GM23338 (cell line): ENCODE measurements around the gene ABCB11. TPM values are rescaled to one million over a fixed set of nuclear protein-coding genes. Genes with fewer than 3 reads are reported as not detected.

Experiments used
- ATAC-seq: fragments of 200-7000 bp; cut with Tn5 transposase; 3 replicates; pipeline ENCODE4 v1.9.1; 2020
- DNase-seq: peaks from one replicate; pipeline ENCODE4 v3.0.0-alpha.2; 2015; ENCODE audit warnings: low spot score
- H2AFZ ChIP-seq: fragments of 200-600 bp; sonication (generic); 2 replicates; pipeline ENCODE4 v1.8.0; 2016; ENCODE audit warnings: antibody characterized with exemption, mild to moderate bottlenecking, moderate library complexity
- H3F3A ChIP-seq: fragments of 200-600 bp; sonication (generic); replicated peaks from 2 replicates; pipeline ENCODE4 v1.8.0; 2017; ENCODE audit warnings: antibody characterized with exemption, mixed run types, low read depth
- H3K27ac ChIP-seq: fragments of 200-600 bp; sonication (generic); 2 replicates; pipeline ENCODE4 v1.6.1; 2016; ENCODE audit warnings: low read depth
- H3K27me3 ChIP-seq: fragments of 200-600 bp; sonication (generic); 2 replicates; pipeline ENCODE4 v1.8.0; 2016; ENCODE audit warnings: mild to moderate bottlenecking, mixed run types, moderate library complexity; ENCODE audit not compliant: insufficient read depth
- H3K36me3 ChIP-seq: fragments of 200-600 bp; sonication (generic); 2 replicates; pipeline ENCODE4 v1.8.0; 2016; ENCODE audit warnings: mild to moderate bottlenecking; ENCODE audit not compliant: insufficient read depth
- H3K4me1 ChIP-seq: fragments of 200-600 bp; sonication (generic); 2 replicates; pipeline ENCODE4 v1.8.0; 2016; ENCODE audit warnings: mild to moderate bottlenecking, moderate library complexity; ENCODE audit not compliant: insufficient read depth
- H3K4me2 ChIP-seq: fragments of 200-600 bp; sonication (generic); 2 replicates; pipeline ENCODE4 v1.7.1; 2017; ENCODE audit warnings: mixed run types
- H3K4me3 ChIP-seq: fragments of 200-600 bp; sonication (generic); 2 replicates; pipeline ENCODE4 v1.6.1; 2016; ENCODE audit warnings: mixed run types
- H3K79me2 ChIP-seq: fragments of 200-600 bp; sonication (generic); replicated peaks from 2 replicates; pipeline ENCODE4 v1.8.0; 2017; ENCODE audit warnings: mild to moderate bottlenecking; ENCODE audit not compliant: insufficient read depth
- H3K9me2 ChIP-seq: fragments of 200-600 bp; sonication (generic); 2 replicates; pipeline ENCODE4 v1.8.0; 2017; ENCODE audit not compliant: insufficient read depth
- H4K20me1 ChIP-seq: fragments of 200-600 bp; sonication (generic); replicated peaks from 2 replicates; pipeline ENCODE4 v1.8.0; 2017; ENCODE audit warnings: mild to moderate bottlenecking; ENCODE audit not compliant: insufficient read depth
- H3K27ac Mint-ChIP-seq: 2 replicates; pipeline ENCODE4 v1.8.0; 2020; ENCODE audit warnings: inconsistent platforms, mild to moderate bottlenecking, moderate library complexity, mixed read lengths
- H3K27me3 Mint-ChIP-seq: 3 replicates; pipeline ENCODE4 v1.8.0; 2022; ENCODE audit warnings: low read depth, mild to moderate bottlenecking, moderate library complexity, mixed read lengths, inconsistent platforms; ENCODE audit not compliant: insufficient read depth, poor library complexity
- H3K36me3 Mint-ChIP-seq: 3 replicates; pipeline ENCODE4 v1.8.0; 2021; ENCODE audit warnings: low read depth, mild to moderate bottlenecking, inconsistent platforms, moderate library complexity, mixed read lengths
- H3K4me1 Mint-ChIP-seq: 3 replicates; pipeline ENCODE4 v1.8.0; 2020; ENCODE audit warnings: mild to moderate bottlenecking, inconsistent platforms, mixed read lengths
- H3K4me3 Mint-ChIP-seq: 3 replicates; pipeline ENCODE4 v1.8.0; 2021; ENCODE audit warnings: moderate library complexity, mild to moderate bottlenecking, inconsistent platforms, mixed read lengths
- H3K9me3 Mint-ChIP-seq: 3 replicates; pipeline ENCODE4 v1.8.0; 2020; ENCODE audit warnings: moderate library complexity, mild to moderate bottlenecking, inconsistent platforms, mixed read lengths
- CREB1 ChIP-seq: fragments of 250-450 bp; sonication (Bioruptor Pico); IDR thresholded peaks from 2 replicates; pipeline ENCODE4 v1.5.0; 2020; ENCODE audit warnings: low read depth, mild to moderate bottlenecking, moderate library complexity
- EZH2 ChIP-seq: fragments of 200-600 bp; sonication (generic); IDR thresholded peaks from one replicate; pipeline ENCODE4 v1.8.0; 2017; ENCODE audit warnings: antibody characterized with exemption, mild to moderate bottlenecking, low read depth; ENCODE audit not compliant: unreplicated experiment
- EZH2phosphoT487 ChIP-seq: fragments of 200-600 bp; sonication (generic); IDR thresholded peaks from one replicate; pipeline ENCODE4 v1.8.1; 2018; ENCODE audit warnings: antibody characterized with exemption; ENCODE audit not compliant: unreplicated experiment
- JUNB ChIP-seq: IDR thresholded peaks from one replicate; pipeline ENCODE4 v1.6.1; 2016; ENCODE audit warnings: antibody characterized with exemption; ENCODE audit not compliant: unreplicated experiment
- POLR2AphosphoS5 ChIP-seq: IDR thresholded peaks from 2 replicates; pipeline ENCODE4 v1.6.1; 2016; ENCODE audit warnings: antibody characterized with exemption, low read depth
- REST ChIP-seq: IDR thresholded peaks from one replicate; pipeline ENCODE4 v1.6.1; 2018; ENCODE audit warnings: antibody characterized with exemption; ENCODE audit not compliant: unreplicated experiment
- STAT1 ChIP-seq: IDR thresholded peaks from one replicate; pipeline ENCODE4 v1.6.1; 2016; ENCODE audit warnings: antibody characterized with exemption; ENCODE audit not compliant: unreplicated experiment
- ZNF462 ChIP-seq: fragments of 250-450 bp; sonication (Bioruptor Pico); IDR thresholded peaks from 2 replicates; pipeline ENCODE4 v1.5.0; 2020; ENCODE audit warnings: mild to moderate bottlenecking, moderate library complexity
- polyA plus RNA-seq: library from polyadenylated mRNA; unstranded; fragments of >200 nt; fragmentation: Nextera tagmentation; extraction: Ambion mirVana; gene quantifications from 2 replicates; pipeline ENCODE4 v1.2.1, GENCODE V29; 2016
- total RNA-seq: library from RNA; depleted of rRNA; stranded (reverse); fragments of >200 nt; shearing (Covaris generic); gene quantifications from 2 replicates; pipeline ENCODE4 v1.2.3, GENCODE V29; 2014

Gene ABCB11
- total and polyA plus RNA-seq, 2 experiments from 2014 or later: not detected

GRCh38 chr2:168956392-168956791, 74.7 kb downstream of the ABCB11 start:
- H3K4me3 ChIP-seq: no peak overlapping the region
- H3K4me1 ChIP-seq: no peaks in the 10 kb centered on the region
- Mint-ChIP-seq H3K4me3 (no peak overlapping the region), H3K4me1 (no peaks in the 10 kb centered on the region), H3K9me3 (no peaks in the 10 kb centered on the region; the same call in 2 of the 3 replicates), H3K27me3 (no peaks in the 10 kb centered on the region), H3K36me3 (no peaks in the 10 kb centered on the region), H3K27ac (no peak overlapping the region)
- no peaks in the 10 kb centered on the region for H3F3A ChIP-seq
- no peaks in the 10 kb centered on the region for H4K20me1 ChIP-seq
- no peaks in the 10 kb centered on the region for H3K79me2 ChIP-seq
- H3K27ac ChIP-seq: no peak overlapping the region
- DNase-seq: no peak
- H3K36me3 ChIP-seq: no peaks in the 10 kb centered on the region
- H2AFZ ChIP-seq: no peak overlapping the region
- no peak overlapping the region for H3K4me2 ChIP-seq
- no peak for ATAC-seq
- H3K27me3 ChIP-seq: no peaks in the 10 kb centered on the region
- no peaks in the 10 kb centered on the region for H3K9me2 ChIP-seq
- TF ChIP-seq JUNB (no peak), POLR2AphosphoS5 (no peak), ZNF462 (CRISPR knock-in tag) (no peak), EZH2 (no peak), STAT1 (no peak), CREB1 (CRISPR knock-in tag) (no peak), EZH2phosphoT487 (no peak), REST (no peak)
